Mesothelial cell of epicardium (in vitro differentiated cells): ENCODE results near the gene PPP6C. TPM values are rescaled to one million over a fixed set of nuclear protein-coding genes. Genes with fewer than 3 reads are reported as not detected.
A peak's percentile ranks its signal among the peaks of the same experiment; 100 is the strongest.
"Not testable (repeated sequence)": the region's sequence is repeated elsewhere in the genome, so short reads cannot be mapped to it uniquely, and the experiment has no call there.

Experiments
- DNase-seq, 2 experiments: peaks; one replicate each; pipeline ENCODE4 v3.0.0; 2021; ENCODE audit warnings: low spot score in 2 of 2; ENCODE audit not compliant: unreplicated experiment in 2 of 2
- H3K27ac Mint-ChIP-seq: 2 replicates; pipeline ENCODE4 v1.8.0; 2021; ENCODE audit warnings: mixed read lengths
- H3K27me3 Mint-ChIP-seq: 2 replicates; pipeline ENCODE4 v1.8.0; 2021; ENCODE audit warnings: low read depth, mixed read lengths
- H3K36me3 Mint-ChIP-seq: 2 replicates; pipeline ENCODE4 v1.8.0; 2021; ENCODE audit warnings: mixed read lengths
- H3K4me1 Mint-ChIP-seq: 2 replicates; pipeline ENCODE4 v1.8.0; 2021; ENCODE audit warnings: mixed read lengths
- H3K4me3 Mint-ChIP-seq: 2 replicates; pipeline ENCODE4 v1.8.0; 2021; ENCODE audit warnings: mild to moderate bottlenecking, moderate library complexity, mixed read lengths
- H3K9me3 Mint-ChIP-seq: 2 replicates; pipeline ENCODE4 v1.8.0; 2021; ENCODE audit warnings: mixed read lengths
- CTCF ChIP-seq: fragments of 200-600 bp; sonication (generic); IDR thresholded peaks from one replicate; pipeline ENCODE4 v1.5.0; 2021; ENCODE audit warnings: antibody characterized with exemption; ENCODE audit not compliant: unreplicated experiment
- total RNA-seq: library from RNA; stranded (reverse); gene quantifications from 3 replicates; pipeline ENCODE4 v1.2.1, GENCODE V29; 2021

The PPP6C gene
- total RNA-seq, 1 donor from 2014 or later = 27.5 TPM

DNA sequence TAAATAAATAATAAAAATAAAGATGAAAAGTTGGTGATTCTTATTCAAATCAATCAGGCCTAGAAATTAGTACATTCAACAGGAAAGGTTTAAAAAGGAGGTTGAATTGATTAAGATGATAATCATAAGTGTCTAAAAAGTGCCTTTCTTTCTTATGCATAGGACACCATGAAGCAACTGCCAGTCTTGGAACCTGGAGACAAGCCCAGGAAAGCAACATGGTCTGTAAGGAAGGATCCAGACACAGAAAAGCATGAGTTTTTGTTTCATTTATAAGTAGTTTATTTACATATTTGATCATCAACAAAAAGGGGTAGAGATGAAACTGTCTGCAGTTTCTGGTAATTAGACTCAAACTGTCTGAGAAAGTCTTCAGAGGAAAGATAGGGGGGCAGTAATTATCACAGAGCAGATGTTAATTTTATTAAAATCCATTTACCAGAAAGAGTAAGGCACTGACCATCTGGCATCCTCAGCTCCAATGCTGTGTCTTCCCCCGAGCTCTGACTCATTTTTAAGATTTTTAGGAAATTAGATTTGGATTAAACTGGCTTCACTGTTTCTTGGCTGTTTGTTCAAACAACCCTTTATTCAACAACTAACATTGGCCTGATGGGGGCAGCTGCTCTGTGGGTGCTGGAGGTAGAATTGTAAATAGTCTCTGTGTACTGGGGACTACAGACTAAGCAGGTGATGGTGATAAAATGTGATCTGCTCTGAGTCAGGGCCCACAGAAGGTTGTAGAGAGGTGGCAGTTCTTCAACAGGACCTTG lies 13.4 kb upstream of the PPP6C start:
- H3K27me3 Mint-ChIP-seq = peaks cover 2% of the 10 kb centered on the region
- no peak for TF ChIP-seq CTCF
- H3K36me3 Mint-ChIP-seq = peaks cover 20% of the 10 kb centered on the region
- no peaks in the 10 kb centered on the region for H3K9me3 Mint-ChIP-seq
- H3K27ac Mint-ChIP-seq = no peak overlapping the region
- DNase-seq = no peak
- H3K4me3 Mint-ChIP-seq = no peak overlapping the region
- peaks cover 13% of the 10 kb centered on the region for H3K4me1 Mint-ChIP-seq

GRCh38 chr9:125200216-125201047 lies 10.8 kb upstream of the PPP6C start, which contains the start of gene RABEPK:
RABEPK (plus strand) TSS chr9:125200542; CDS start chr9:125203014, 2,472 bp downstream.
- Mint-ChIP-seq H3K4me3 (peak within 1 kb of the TSS; percentile 90), H3K4me1 (peaks cover 15% of the 10 kb centered on the region), H3K9me3 (no peaks in the 10 kb centered on the region), H3K27ac (peak within 1 kb of the TSS; percentile 98), H3K27me3 (peaks cover 7% of the 10 kb centered on the region), H3K36me3 (peaks cover 14% of the 10 kb centered on the region)
- TF ChIP-seq CTCF = no peak
- DNase-seq = peak; percentile 88 to 96

DNA sequence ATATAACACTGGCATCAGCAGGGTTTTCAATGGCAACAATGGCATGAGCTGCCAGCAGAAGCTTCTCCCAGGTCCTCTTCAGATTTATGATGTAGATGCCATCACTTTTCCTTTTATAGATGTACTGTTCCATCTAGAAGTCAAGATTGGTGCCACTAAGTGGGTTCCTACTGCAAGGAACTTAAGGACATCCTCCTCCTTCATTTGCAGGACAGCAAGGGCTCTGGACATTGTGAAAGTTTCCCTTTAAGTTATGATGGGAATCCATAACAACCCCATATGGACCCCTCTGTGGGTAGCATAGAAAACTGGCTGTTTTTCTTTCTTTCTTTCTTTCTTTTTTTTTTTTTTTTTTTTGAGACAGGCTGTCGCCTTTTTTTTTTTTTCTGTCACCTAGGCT lies 6.0 kb upstream of the PPP6C start:
- not testable (repeated sequence) for H3K36me3 Mint-ChIP-seq, H3K4me3 Mint-ChIP-seq, H3K27ac Mint-ChIP-seq

GRCh38 chr9:125194466-125194865 lies 4.9 kb upstream of the PPP6C start:
- peaks cover 17% of the 10 kb centered on the region for H3K4me1 Mint-ChIP-seq
- not testable (repeated sequence) for DNase-seq, H3K27me3 Mint-ChIP-seq, H3K4me3 Mint-ChIP-seq, H3K9me3 Mint-ChIP-seq, H3K36me3 Mint-ChIP-seq, H3K27ac Mint-ChIP-seq

More for the DNA sequence above, 6.0 kb upstream of the PPP6C start:
- H3K9me3 Mint-ChIP-seq, H3K27me3 Mint-ChIP-seq, DNase-seq: not testable (repeated sequence)
- peaks cover 11% of the 10 kb centered on the region for H3K4me1 Mint-ChIP-seq

- TF ChIP-seq CTCF = no peak
- Mint-ChIP-seq H3K4me3 (peak overlapping the region; percentile 91), H3K36me3 (no peaks in the 10 kb centered on the region), H3K9me3 (no peaks in the 10 kb centered on the region), H3K4me1 (peaks cover 22% of the 10 kb centered on the region), H3K27me3 (no peaks in the 10 kb centered on the region), H3K27ac (peak overlapping the region; percentile 95)
- DNase-seq = no peak
These were observed 778 bp upstream of the PPP6C start for GRCh38 chr9:125190361-125190801.

GRCh38 chr9:125189011-125189360 lies 617 bp downstream of the PPP6C start:
- Mint-ChIP-seq H3K36me3 (no peaks in the 10 kb centered on the region), H3K27me3 (no peaks in the 10 kb centered on the region), H3K4me3 (peak overlapping the region; percentile 91), H3K27ac (peak overlapping the region; percentile 72), H3K4me1 (peaks cover 22% of the 10 kb centered on the region), H3K9me3 (no peaks in the 10 kb centered on the region)
- TF ChIP-seq CTCF = no peak
- DNase-seq = no peak
